IPS DF 6.9 (cell line): Measurements from ENCODE around the gene MEIOSIN.
"Not testable (repeated sequence)": the region's sequence is repeated elsewhere in the genome, so short reads cannot be mapped to it uniquely, and the experiment has no call there.

Experiments
- DNase-seq: peaks from one replicate; pipeline ENCODE4 v3.0.0-alpha.2; 2013; ENCODE audit warnings: low read depth, low spot score
- H3K27ac ChIP-seq: one replicate; pipeline ENCODE4 v1.5.1; 2013; ENCODE audit warnings: low read length, control low read depth
- H3K27me3 ChIP-seq: 2 replicates; pipeline ENCODE4 v1.6.1; 2013; ENCODE audit warnings: mild to moderate bottlenecking, low read length; ENCODE audit not compliant: control insufficient read depth, insufficient read depth
- H3K36me3 ChIP-seq: 2 replicates; pipeline ENCODE4 v1.6.1; 2013; ENCODE audit warnings: low read length; ENCODE audit not compliant: control insufficient read depth, insufficient read depth
- H3K4me1 ChIP-seq: 2 replicates; pipeline ENCODE4 v1.6.1; 2013; ENCODE audit warnings: low read length; ENCODE audit not compliant: control insufficient read depth, insufficient read depth
- H3K4me3 ChIP-seq: 2 replicates; pipeline ENCODE4 v1.5.1; 2013; ENCODE audit warnings: mild to moderate bottlenecking, low read length
- H3K9me3 ChIP-seq: 2 replicates; pipeline ENCODE4 v1.6.1; 2013; ENCODE audit warnings: low read length, inconsistent platforms; ENCODE audit not compliant: control insufficient read depth, insufficient read depth
- WGBS: extraction: QIAGEN DNeasy Blood & Tissue Kit; methylation state at CpG from one replicate; pipeline ENCODE4 v1.1.7; 2013; ENCODE audit warnings: mixed read lengths, missing lambda C conversion rate; ENCODE audit not compliant: insufficient read length, insufficient coverage; 5-methylcytosine and 5-hydroxymethylcytosine counted together

MEIOSIN gene

GRCh38 chr19:45728683-45729082 lies 4.6 kb upstream of the MEIOSIN start:
- H3K4me1 ChIP-seq, H3K36me3 ChIP-seq, DNase-seq, H3K27me3 ChIP-seq, H3K4me3 ChIP-seq, H3K27ac ChIP-seq, H3K9me3 ChIP-seq: not testable (repeated sequence)
- WGBS: no CpG with 5 or more reads among the region's 18 CpGs

- no peaks in the 10 kb centered on the region for H3K9me3 ChIP-seq
- no peak overlapping the region for H3K27ac ChIP-seq
- WGBS: no CpG with 5 or more reads among the region's 10 CpGs
- H3K36me3 ChIP-seq: no peaks in the 10 kb centered on the region
- no peak for DNase-seq
- no peaks in the 10 kb centered on the region; the same call in 1 of the 2 replicates for H3K4me1 ChIP-seq
- H3K27me3 ChIP-seq: no peaks in the 10 kb centered on the region
- peak overlapping the region; percentile 68; the same call in 1 of the 2 replicates for H3K4me3 ChIP-seq
These were observed 3.4 kb upstream of the MEIOSIN start for GRCh38 chr19:45729800-45730290.

DNA sequence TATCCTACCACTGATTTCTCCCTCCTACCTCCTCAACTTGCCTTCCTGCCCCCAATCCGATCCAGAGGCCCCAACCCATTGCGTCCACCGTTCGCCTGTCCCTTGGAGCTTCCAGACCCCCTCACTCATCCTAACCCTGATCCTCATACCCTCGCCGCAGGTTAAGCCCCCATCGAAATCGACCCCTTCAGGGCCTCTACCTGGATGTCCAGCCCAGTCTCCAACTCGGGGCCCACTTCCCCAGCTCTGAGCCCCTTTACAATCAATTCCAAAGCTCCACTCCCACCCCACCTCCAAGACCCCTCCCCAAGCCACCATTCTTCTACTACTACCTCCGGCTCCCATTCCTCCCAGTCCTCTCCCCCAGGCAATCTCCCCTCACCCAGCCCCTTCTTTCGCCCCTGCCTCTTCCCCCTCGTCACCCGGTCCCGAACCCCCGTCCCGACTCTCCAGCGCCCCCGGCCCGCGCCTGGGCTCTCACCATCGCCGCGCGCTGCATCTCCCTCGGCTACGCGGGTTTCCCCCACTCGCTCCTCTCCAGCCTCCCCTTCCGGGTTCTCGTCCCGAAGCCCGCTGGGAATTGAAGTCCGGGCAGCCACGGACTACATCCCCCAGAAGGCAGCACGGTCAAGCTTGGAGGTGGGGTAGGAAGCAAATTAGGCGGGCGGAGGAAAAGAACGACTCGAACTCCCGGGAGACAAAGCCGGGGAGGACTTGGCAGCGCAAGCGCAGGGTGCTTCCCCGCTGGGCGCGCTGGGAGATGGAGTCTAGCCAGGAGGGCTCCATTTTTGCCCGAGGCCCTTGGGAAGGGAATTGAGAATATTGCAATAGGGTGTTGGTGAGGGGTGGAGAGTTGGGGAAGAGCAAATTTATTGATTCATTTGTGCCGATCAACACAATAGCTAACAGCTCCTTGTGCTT lies 2.6 kb upstream of the MEIOSIN start, which contains the start of gene FBXO46:
TSS of gene FBXO46 (minus strand) at position 529 of the 921 bp plus-strand sequence. CDS start 17,401 bp downstream, outside the sequence.
- Histone ChIP-seq H3K27me3 (no peaks in the 10 kb centered on the region), H3K36me3 (no peaks in the 10 kb centered on the region), H3K4me1 (no peaks in the 10 kb centered on the region; the same call in 1 of the 2 replicates), H3K9me3 (no peaks in the 10 kb centered on the region), H3K27ac (no peak within 1 kb of the TSS), H3K4me3 (peak within 1 kb of the TSS; percentile 68; the same call in 1 of the 2 replicates)
- WGBS: no CpG with 5 or more reads among the region's 48 CpGs
- DNase-seq: peak; percentile 98

GRCh38 chr19:45739498-45740439 lies 6.5 kb downstream of the MEIOSIN start:
- H3K4me1 ChIP-seq: 0 out of 2 replicates have a peak, but pooled peaks cover 2% of the 10 kb centered on the region
- H3K36me3 ChIP-seq: no peaks in the 10 kb centered on the region
- no peak for DNase-seq
- WGBS: no CpG with 5 or more reads among the region's 10 CpGs
- no peak overlapping the region for H3K27ac ChIP-seq
- no peak overlapping the region for H3K4me3 ChIP-seq
- H3K9me3 ChIP-seq: no peaks in the 10 kb centered on the region
- H3K27me3 ChIP-seq: no peaks in the 10 kb centered on the region

DNA sequence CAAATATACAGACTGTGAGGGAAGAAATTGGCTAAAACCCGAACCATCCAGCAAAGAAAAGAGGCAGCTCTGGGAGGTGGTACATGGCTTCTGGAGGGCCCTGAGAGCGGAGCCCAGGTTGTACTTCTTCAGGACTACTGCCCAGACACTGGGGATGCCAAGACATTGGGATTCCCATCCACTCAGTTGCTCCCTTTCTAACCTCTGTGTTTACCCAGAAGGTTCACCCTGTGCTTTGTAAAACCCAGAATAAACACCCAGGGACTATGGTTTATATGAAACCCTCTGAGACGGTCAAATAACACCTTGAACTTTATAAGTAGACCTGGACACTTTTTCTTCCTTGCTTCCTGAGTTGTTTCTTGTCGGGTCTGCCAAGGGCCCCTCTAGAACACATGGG lies 9.7 kb downstream of the MEIOSIN start:
- Histone ChIP-seq H3K4me1 (0 out of 2 replicates have a peak, but pooled peaks cover 2% of the 10 kb centered on the region), H3K9me3 (no peaks in the 10 kb centered on the region), H3K27ac (no peak overlapping the region), H3K36me3 (no peaks in the 10 kb centered on the region), H3K27me3 (no peaks in the 10 kb centered on the region), H3K4me3 (no peak overlapping the region)
- DNase-seq: no peak
- no CpG with 5 or more reads among the region's 4 CpGs for WGBS

GRCh38 chr19:45745606-45746005 lies 12.4 kb downstream of the MEIOSIN start:
- H3K27me3 ChIP-seq: no peaks in the 10 kb centered on the region
- H3K4me3 ChIP-seq: no peak overlapping the region
- H3K27ac ChIP-seq: no peak overlapping the region
- H3K4me1 ChIP-seq: no peaks in the 10 kb centered on the region
- H3K36me3 ChIP-seq: no peaks in the 10 kb centered on the region
- no CpG with 5 or more reads among the region's 6 CpGs for WGBS
- no peak for DNase-seq
- no peaks in the 10 kb centered on the region for H3K9me3 ChIP-seq

- H3K9me3 ChIP-seq: no peaks in the 10 kb centered on the region
- no peaks in the 10 kb centered on the region for H3K4me1 ChIP-seq
- DNase-seq: no peak
- H3K36me3 ChIP-seq: no peaks in the 10 kb centered on the region
- H3K27me3 ChIP-seq: no peaks in the 10 kb centered on the region
- no peak overlapping the region for H3K27ac ChIP-seq
- WGBS: no CpG with 5 or more reads among the region's 5 CpGs
- no peak overlapping the region for H3K4me3 ChIP-seq
These were observed 13.6 kb downstream of the MEIOSIN start for GRCh38 chr19:45746866-45747265.

GRCh38 chr19:45747513-45747912 lies 14.3 kb downstream of the MEIOSIN start:
- H3K4me1 ChIP-seq: no peaks in the 10 kb centered on the region
- WGBS: no CpG with 5 or more reads among the region's 5 CpGs
- H3K9me3 ChIP-seq: no peaks in the 10 kb centered on the region
- no peak overlapping the region for H3K27ac ChIP-seq
- no peak overlapping the region for H3K4me3 ChIP-seq
- H3K27me3 ChIP-seq: no peaks in the 10 kb centered on the region
- no peaks in the 10 kb centered on the region for H3K36me3 ChIP-seq
- DNase-seq: no peak

GRCh38 chr19:45751483-45751882 lies 18.2 kb downstream of the MEIOSIN start:
- H3K4me1 ChIP-seq, H3K27me3 ChIP-seq, H3K4me3 ChIP-seq, H3K9me3 ChIP-seq, H3K36me3 ChIP-seq, DNase-seq, H3K27ac ChIP-seq: not testable (repeated sequence)
- no CpG with 5 or more reads among the region's 10 CpGs for WGBS

DNA sequence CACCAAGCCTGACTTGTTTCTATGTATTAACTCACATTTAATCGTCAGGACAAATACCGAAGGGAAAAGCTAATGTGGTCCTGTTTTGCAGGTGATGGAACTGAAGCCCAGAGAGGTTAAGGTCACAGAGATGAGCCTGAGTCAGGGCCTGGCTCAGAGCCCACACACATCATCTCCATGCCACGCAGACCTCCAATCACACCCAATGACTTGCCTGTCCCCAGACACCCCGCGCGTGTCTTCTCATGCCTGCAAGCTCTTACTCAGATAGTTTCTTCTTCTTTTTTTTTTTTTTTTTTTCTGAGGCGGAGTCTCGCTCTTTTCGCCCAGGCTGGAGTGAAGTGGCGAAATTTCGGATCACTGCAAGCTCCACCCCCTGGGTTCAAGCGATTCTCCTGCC lies 19.4 kb downstream of the MEIOSIN start:
- WGBS: no CpG with 5 or more reads among the region's 12 CpGs
- Histone ChIP-seq H3K36me3 (no peaks in the 10 kb centered on the region), H3K4me1 (no peaks in the 10 kb centered on the region), H3K9me3 (no peaks in the 10 kb centered on the region), H3K4me3 (no peak overlapping the region), H3K27ac (no peak overlapping the region), H3K27me3 (no peaks in the 10 kb centered on the region)
- no peak for DNase-seq
